ENCODE measurements around the gene CLEC16A.
A peak's percentile ranks its signal among the peaks of the same experiment; 100 is the strongest.
"Not testable (repeated sequence)": the region's sequence is repeated elsewhere in the genome, so short reads cannot be mapped to it uniquely, and the experiment has no call there.

CLEC16A gene

GRCh38 chr16:10951026-10951425 is 6.7 kb downstream of the CLEC16A start:
- in situ Hi-C loops (cut with MboI; ENCODE audit: low pct_unique_long_range_greater_than_20kb, low sequenced_read_pairs), result loop anchor here (25.0 kb wide), 2 partner anchors 561 to 736 kb away; no protein-coding TSS in a partner anchor
- DNase-seq, result no peak

GRCh38 chr16:10954903-10955302 is 10.5 kb downstream of the CLEC16A start:
- no peak for DNase-seq
- in situ Hi-C loops (cut with MboI; ENCODE audit: low pct_unique_long_range_greater_than_20kb, low sequenced_read_pairs), result loop anchor here (25.0 kb wide), 2 partner anchors 557 to 732 kb away; no protein-coding TSS in a partner anchor

GRCh38 chr16:10957771-10958482 is 13.6 kb downstream of the CLEC16A start:
- in situ Hi-C loops (cut with MboI; ENCODE audit: low pct_unique_long_range_greater_than_20kb, low sequenced_read_pairs), result loop anchor here (25.0 kb wide), 2 partner anchors 554 to 729 kb away; no protein-coding TSS in a partner anchor
- peak; percentile 85 for DNase-seq

GRCh38 chr16:10959161-10959560 is 14.8 kb downstream of the CLEC16A start:
- in situ Hi-C loops (cut with MboI; ENCODE audit: low pct_unique_long_range_greater_than_20kb, low sequenced_read_pairs), result loop anchor here (25.0 kb wide), 2 partner anchors 553 to 728 kb away; no protein-coding TSS in a partner anchor

GRCh38 chr16:10961231-10961630 is 16.9 kb downstream of the CLEC16A start:
- no peak for DNase-seq
- in situ Hi-C loops (cut with MboI; ENCODE audit: low pct_unique_long_range_greater_than_20kb, low sequenced_read_pairs), result loop anchor here (10.0 to 25.0 kb wide), 3 partner anchors 404 to 726 kb away; no protein-coding TSS in a partner anchor

More at GRCh38 chr16:10959161-10959560, 14.8 kb downstream of the CLEC16A start:
- DNase-seq, result no peak

GRCh38 chr16:10964039-10964890 is 19.9 kb downstream of the CLEC16A start:
- DNase-seq, result peak; percentile 89
- in situ Hi-C loops (cut with MboI; ENCODE audit: low pct_unique_long_range_greater_than_20kb, low sequenced_read_pairs), result loop anchor here (10.0 to 25.0 kb wide), 3 partner anchors 401 to 723 kb away; no protein-coding TSS in a partner anchor

- no peak for DNase-seq
- in situ Hi-C loops (cut with MboI; ENCODE audit: low pct_unique_long_range_greater_than_20kb, low sequenced_read_pairs), result loop anchor here (10.0 to 25.0 kb wide), 3 partner anchors 400 to 722 kb away; no protein-coding TSS in a partner anchor
Measured at GRCh38 chr16:10964891-10965326, 20.5 kb downstream of the CLEC16A start.

- in situ Hi-C loops (cut with MboI; ENCODE audit: low pct_unique_long_range_greater_than_20kb, low sequenced_read_pairs), result loop anchor here (10.0 to 25.0 kb wide), 3 partner anchors 399 to 722 kb away; no protein-coding TSS in a partner anchor
- no peak for DNase-seq
Measured at GRCh38 chr16:10965440-10966061, 21.2 kb downstream of the CLEC16A start.

GRCh38 chr16:10966129-10966528 is 21.8 kb downstream of the CLEC16A start:
- no peak for DNase-seq
- in situ Hi-C loops (cut with MboI; ENCODE audit: low pct_unique_long_range_greater_than_20kb, low sequenced_read_pairs), result loop anchor here (10.0 to 25.0 kb wide), 3 partner anchors 399 to 721 kb away; no protein-coding TSS in a partner anchor

GRCh38 chr16:10966559-10966958 is 22.2 kb downstream of the CLEC16A start:
- not testable (repeated sequence) for DNase-seq
- in situ Hi-C loops (cut with MboI; ENCODE audit: low pct_unique_long_range_greater_than_20kb, low sequenced_read_pairs), result loop anchor here (10.0 to 25.0 kb wide), 3 partner anchors 398 to 721 kb away; no protein-coding TSS in a partner anchor

- DNase-seq, result no peak
- in situ Hi-C loops (cut with MboI; ENCODE audit: low pct_unique_long_range_greater_than_20kb, low sequenced_read_pairs), result loop anchor here (10.0 to 25.0 kb wide), 3 partner anchors 397 to 719 kb away; no protein-coding TSS in a partner anchor
Measured at GRCh38 chr16:10967986-10968385, 23.6 kb downstream of the CLEC16A start.

- in situ Hi-C loops (cut with MboI; ENCODE audit: low pct_unique_long_range_greater_than_20kb, low sequenced_read_pairs), result loop anchor here (10.0 to 25.0 kb wide), 3 partner anchors 396 to 719 kb away; no protein-coding TSS in a partner anchor
- no peak for DNase-seq
Measured at GRCh38 chr16:10968498-10968897, 24.1 kb downstream of the CLEC16A start.

GRCh38 chr16:10969615-10970014 is 25.3 kb downstream of the CLEC16A start:
- peak; percentile 51 for DNase-seq
- in situ Hi-C loops (cut with MboI; ENCODE audit: low pct_unique_long_range_greater_than_20kb, low sequenced_read_pairs), result loop anchor here (10.0 to 25.0 kb wide), 3 partner anchors 395 to 718 kb away; no protein-coding TSS in a partner anchor

- DNase-seq, result no peak
- in situ Hi-C loops (cut with MboI; ENCODE audit: low pct_unique_long_range_greater_than_20kb, low sequenced_read_pairs), result loop anchor here (25.0 kb wide), 2 partner anchors 542 to 717 kb away; no protein-coding TSS in a partner anchor
Measured at GRCh38 chr16:10970065-10970464, 25.7 kb downstream of the CLEC16A start.

GRCh38 chr16:10971560-10971961 is 27.2 kb downstream of the CLEC16A start:
- DNase-seq, result peak; percentile 84
- in situ Hi-C loops (cut with MboI; ENCODE audit: low pct_unique_long_range_greater_than_20kb, low sequenced_read_pairs), result loop anchor here (25.0 kb wide), 2 partner anchors 541 to 716 kb away; no protein-coding TSS in a partner anchor

GRCh38 chr16:10972108-10972818 is 27.9 kb downstream of the CLEC16A start:
- in situ Hi-C loops (cut with MboI; ENCODE audit: low pct_unique_long_range_greater_than_20kb, low sequenced_read_pairs), result loop anchor here (25.0 kb wide), 2 partner anchors 540 to 715 kb away; no protein-coding TSS in a partner anchor
- no peak for DNase-seq

GRCh38 chr16:10972819-10973464 is 28.6 kb downstream of the CLEC16A start:
- in situ Hi-C loops (cut with MboI; ENCODE audit: low pct_unique_long_range_greater_than_20kb, low sequenced_read_pairs), result loop anchor here (25.0 kb wide), 2 partner anchors 539 to 714 kb away; no protein-coding TSS in a partner anchor
- DNase-seq, result no peak

All from KBM-7 (cell line).